ENCODE measurements around the gene PHLDB3. TPM values are rescaled to one million over a fixed set of nuclear protein-coding genes. Genes with fewer than 3 reads are reported as not detected.

Gene PHLDB3
- total RNA-seq (2016; rRNA removed; fragmentation: Illumina TruSeq; extraction: Trizol) (9.0 and 14.5 TPM in 2 replicates), polyA plus RNA-seq (2011; rRNA removed) (11.3 and 14.2 TPM in 2 replicates), polyA minus RNA-seq (2011; rRNA and poly(A)+ RNA removed; ENCODE audit: low replicate concordance) (4.6 and 12.1 TPM in 2 replicates), Bru-seq, nascent RNA (percentile 61 among the genes with signal in this experiment), BruChase-seq, experiment 1, labeled RNA remaining after a 6-hour chase (percentile 58 among the genes with signal in this experiment), BruChase-seq, experiment 2, labeled RNA remaining after a 2-hour chase (percentile 59 among the genes with signal in this experiment)
- 2.3 and 3.9 TPM in 2 replicates for total RNA-seq (2016; cell fraction: cytosol; rRNA removed; fragmentation: Illumina TruSeq; extraction: Trizol; ENCODE audit: low read depth)
- total RNA-seq (2016; cell fraction: insoluble cytoplasmic fraction; rRNA removed; fragmentation: Illumina TruSeq; extraction: Trizol) = 7.0 and 14.8 TPM in 2 replicates
- 4.8 and 4.9 TPM in 2 replicates for total RNA-seq (2016; cell fraction: membrane; rRNA removed; fragmentation: Illumina TruSeq; extraction: Trizol)
- 14.9 and 15.3 TPM in 2 replicates for total RNA-seq (2016; cell fraction: nucleus; rRNA removed; fragmentation: Illumina TruSeq; extraction: Trizol)
- 7.0 and 9.5 TPM in 2 replicates for polyA plus RNA-seq (2011; cell fraction: cytosol; rRNA removed)
- polyA plus RNA-seq (2011; cell fraction: nucleus; rRNA removed) = 48.5 and 59.0 TPM in 2 replicates
- 9.8 and 10.4 TPM in 2 replicates for polyA plus RNA-seq (2012)
- 2.9 and 3.2 TPM in 2 replicates for polyA plus RNA-seq (2016; cell fraction: cytosol; fragmentation: Illumina TruSeq; extraction: Trizol; ENCODE audit: low read depth)
- polyA plus RNA-seq (2016; cell fraction: insoluble cytoplasmic fraction; fragmentation: Illumina TruSeq; extraction: Trizol; ENCODE audit: low read depth) = 10.2 and 10.8 TPM in 2 replicates
- polyA plus RNA-seq (2016; cell fraction: membrane; fragmentation: Illumina TruSeq; extraction: Trizol; ENCODE audit: low read depth) = 3.5 and 4.6 TPM in 2 replicates
- polyA plus RNA-seq (2016; cell fraction: nucleus; fragmentation: Illumina TruSeq; extraction: Trizol; ENCODE audit: insufficient read depth, low read depth) = 27.3 and 35.6 TPM in 2 replicates
- 8.2 and 9.8 TPM in 2 replicates for polyA minus RNA-seq (2011; cell fraction: cytosol; rRNA and poly(A)+ RNA removed)
- 19.8 and 21.6 TPM in 2 replicates for polyA minus RNA-seq (2011; cell fraction: nucleus; rRNA and poly(A)+ RNA removed)
- long read RNA-seq, experiment 1, partial matches to known transcripts = 7 of 15 reads
- long read RNA-seq, experiment 1, other reads (novel, unspliced or antisense) = 7 of 15 reads
- long read RNA-seq, experiment 2, partial matches to known transcripts = 14 of 34 reads
- long read RNA-seq, experiment 2, other reads (novel, unspliced or antisense) = 20 of 34 reads

DNA sequence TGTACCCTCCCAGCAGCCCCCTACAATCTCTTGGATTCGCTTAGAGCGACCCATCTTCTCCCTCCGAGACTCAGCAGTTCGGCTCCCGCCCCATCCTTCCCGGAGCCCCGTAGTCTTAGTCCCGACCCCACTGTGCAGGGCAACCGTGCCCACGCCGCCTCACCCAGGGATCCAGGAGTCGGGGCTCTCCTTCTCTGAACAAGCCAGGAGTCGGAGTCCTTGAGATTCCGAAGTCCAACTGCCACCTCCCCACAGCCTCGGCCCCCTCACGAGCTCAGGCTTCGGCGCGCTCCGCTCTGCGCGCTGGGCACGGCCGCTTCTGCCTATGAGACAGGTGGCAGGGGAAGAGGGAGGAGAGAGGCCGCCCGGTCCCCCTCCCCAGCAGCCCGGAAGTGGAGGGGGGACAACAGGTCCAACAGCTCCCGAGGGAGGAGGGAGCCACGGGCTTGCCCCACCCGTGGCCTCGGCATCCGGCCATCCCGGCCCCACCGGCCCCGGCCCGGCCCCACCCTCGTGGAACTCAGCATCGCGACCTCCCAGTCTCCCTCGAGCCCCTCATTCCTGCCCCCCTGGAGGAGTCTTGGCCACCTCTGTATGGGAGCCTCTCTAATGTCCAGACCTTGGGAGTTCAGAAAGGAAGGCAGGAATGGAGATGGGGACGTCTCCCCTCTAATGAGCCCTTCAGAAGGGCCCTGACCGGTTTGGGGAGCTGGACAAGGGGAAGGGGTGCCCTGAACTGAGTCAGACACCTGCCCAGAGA lies at the start of gene PHLDB3:
Gene PHLDB3 (minus strand): TSS at position 321 of the 760 bp plus-strand sequence. CDS start 628 bp downstream, outside the sequence.
- Histone ChIP-seq H3K4me2 (ENCODE audit: low read depth, low read length) (peak within 1 kb of the TSS; percentile 84), H4K20me1 (ENCODE audit: insufficient read depth, low read length) (no peaks in the 10 kb centered on the region), H3K27ac (ENCODE audit: extremely low read length, insufficient read depth, low read length) (peak within 1 kb of the TSS; percentile 79), H3K4me3 (replicated peaks in 1 of 3; ENCODE audit: insufficient read depth in 1 of 3, low read depth in 2 of 3, low read length in 3 of 3) (peak within 1 kb of the TSS; percentile 86 to 97 (median 95)), H2AFZ (ENCODE audit: low read length) (peak within 1 kb of the TSS; percentile 34), H3K79me2 (ENCODE audit: insufficient read depth, low read length) (peaks cover 11% of the 10 kb centered on the region), H3K36me3 (replicated peaks in 1 of 2; ENCODE audit: control insufficient read depth in 1 of 2, insufficient read depth in 2 of 2, low read length in 2 of 2) (peaks cover 1 to 4% of the 10 kb centered on the region in 2 experiments; a peak in 2 of 5 replicates), H3K9ac (ENCODE audit: insufficient read depth, low read depth, low read length) (peak within 1 kb of the TSS; percentile 92), H3K27me3 (ENCODE audit: control insufficient read depth in 1 of 2, insufficient read depth in 2 of 2, low read length in 2 of 2) (no peaks in the 10 kb centered on the region; a peak in 1 of 5 replicates), H3K9me3 (ENCODE audit: low read length) (no peaks in the 10 kb centered on the region), H3K4me1 (ENCODE audit: insufficient read depth, low read length) (peaks cover 42% of the 10 kb centered on the region)
- in situ Hi-C loops (cut with HindIII; ENCODE audit: extremely low pct_ligation_motif_present, low pct_unique_long_range_greater_than_20kb) (no loop called here), intact Hi-C loops (cut with micrococcal nuclease; ENCODE audit: unreplicated experiment) (loop anchor here (1.0 to 2.0 kb wide), 2 partner anchors 42 to 57 kb away; no protein-coding TSS in a partner anchor)
- CTCF ChIA-PET (ENCODE audit: low intra/inter-chr PET ratio, low total read pairs) = interaction anchor here (1.6 kb wide), 1 partner anchor 58 kb away, joined by 10 read pairs; no protein-coding TSS in a partner anchor
- no TSS peak for BruUV-seq (replicated peaks)
- ATAC-seq = peak; percentile 77
- WGBS (ENCODE audit: low lambda C conversion rate) = 4% methylated on average over 20 of the region's 42 CpGs
- no peak for FAIRE-seq
- DNase-seq (ENCODE audit: low spot score) = peak; percentile 38
- POLR2A ChIA-PET = interaction anchor here (0.7 to 2.2 kb wide), 16 partner anchors 9 to 164 kb away, joined by 3 to 47 read pairs (median 6); partner anchors contain the start of genes IRGQ and ZNF576
- TF ChIP-seq ELF4 (CRISPR knock-in tag; IDR thresholded peaks at IDR 0.05; ENCODE audit: borderline replicate concordance) (0 out of 2 replicates have a peak, but pooled peaks have one; percentile 51), ZNF724P (CRISPR knock-in tag; IDR thresholded peaks at IDR 0.05; ENCODE audit: borderline replicate concordance) (no peak), NFIB (CRISPR knock-in tag; IDR thresholded peaks at IDR 0.05; ENCODE audit: borderline replicate concordance) (no peak), CHD4 (IDR thresholded peaks at IDR 0.05; ENCODE audit: borderline replicate concordance, low read length) (peak; percentile 70; the same call in 1 of the 2 replicates), SRY (CRISPR knock-in tag; IDR thresholded peaks at IDR 0.05) (0 out of 2 replicates have a peak, but pooled peaks have one; percentile 49), MXD4 (CRISPR knock-in tag; IDR thresholded peaks at IDR 0.05) (0 out of 2 replicates have a peak, but pooled peaks have one; percentile 16), ZNF563 (CRISPR knock-in tag; IDR thresholded peaks at IDR 0.05) (0 out of 2 replicates have a peak, but pooled peaks have one; percentile 14), ZNF430 (CRISPR knock-in tag; IDR thresholded peaks at IDR 0.05) (0 out of 2 replicates have a peak, but pooled peaks have one; percentile 15), ETV5 (CRISPR knock-in tag; IDR thresholded peaks at IDR 0.05; ENCODE audit: borderline replicate concordance) (peak; percentile 89), ARNT2 (CRISPR knock-in tag; IDR thresholded peaks at IDR 0.05; ENCODE audit: low read depth) (peak; percentile 52), ZNF564 (CRISPR knock-in tag; IDR thresholded peaks at IDR 0.05) (peak; percentile 43; the same call in 1 of the 2 replicates)
- TF ChIP-seq, protein P1, sequence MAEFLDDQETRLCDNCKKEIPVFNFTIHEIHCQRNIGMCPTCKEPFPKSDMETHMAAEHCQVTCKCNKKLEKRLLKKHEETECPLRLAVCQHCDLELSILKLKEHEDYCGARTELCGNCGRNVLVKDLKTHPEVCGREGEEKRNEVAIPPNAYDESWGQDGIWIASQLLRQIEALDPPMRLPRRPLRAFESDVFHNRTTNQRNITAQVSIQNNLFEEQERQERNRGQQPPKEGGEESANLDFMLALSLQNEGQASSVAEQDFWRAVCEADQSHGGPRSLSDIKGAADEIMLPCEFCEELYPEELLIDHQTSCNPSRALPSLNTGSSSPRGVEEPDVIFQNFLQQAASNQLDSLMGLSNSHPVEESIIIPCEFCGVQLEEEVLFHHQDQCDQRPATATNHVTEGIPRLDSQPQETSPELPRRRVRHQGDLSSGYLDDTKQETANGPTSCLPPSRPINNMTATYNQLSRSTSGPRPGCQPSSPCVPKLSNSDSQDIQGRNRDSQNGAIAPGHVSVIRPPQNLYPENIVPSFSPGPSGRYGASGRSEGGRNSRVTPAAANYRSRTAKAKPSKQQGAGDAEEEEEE (CRISPR knock-in tag; IDR thresholded peaks at IDR 0.05; ENCODE audit: borderline replicate concordance) = 0 out of 2 replicates have a peak, but pooled peaks have one; percentile 72
- TF ChIP-seq, protein P2, sequence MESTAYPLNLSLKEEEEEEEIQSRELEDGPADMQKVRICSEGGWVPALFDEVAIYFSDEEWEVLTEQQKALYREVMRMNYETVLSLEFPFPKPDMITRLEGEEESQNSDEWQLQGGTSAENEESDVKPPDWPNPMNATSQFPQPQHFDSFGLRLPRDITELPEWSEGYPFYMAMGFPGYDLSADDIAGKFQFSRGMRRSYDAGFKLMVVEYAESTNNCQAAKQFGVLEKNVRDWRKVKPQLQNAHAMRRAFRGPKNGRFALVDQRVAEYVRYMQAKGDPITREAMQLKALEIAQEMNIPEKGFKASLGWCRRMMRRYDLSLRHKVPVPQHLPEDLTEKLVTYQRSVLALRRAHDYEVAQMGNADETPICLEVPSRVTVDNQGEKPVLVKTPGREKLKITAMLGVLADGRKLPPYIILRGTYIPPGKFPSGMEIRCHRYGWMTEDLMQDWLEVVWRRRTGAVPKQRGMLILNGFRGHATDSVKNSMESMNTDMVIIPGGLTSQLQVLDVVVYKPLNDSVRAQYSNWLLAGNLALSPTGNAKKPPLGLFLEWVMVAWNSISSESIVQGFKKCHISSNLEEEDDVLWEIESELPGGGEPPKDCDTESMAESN (CRISPR knock-in tag; conservative IDR thresholded peaks at IDR 0.05) = peak; percentile 40; the same call in 1 of the 2 replicates
